SK-N-SH (cell line): Measurements from ENCODE around the gene KCNK18. TPM values are rescaled to one million over a fixed set of nuclear protein-coding genes. Genes with fewer than 3 reads are reported as not detected.
A peak's percentile ranks its signal among the peaks of the same experiment; 100 is the strongest.

ENCODE experiments used
- CTCF ChIA-PET: fragments of 300-600, 350-600 bp; formaldehyde crosslinking; extraction: SDS; loops from one replicate; lab custom pipeline; 2021; lab: Yijun Ruan, JAX
- POLR2A ChIA-PET: fragments of 350-600 bp; sonication (Branson Sonifier 250); formaldehyde crosslinking; extraction: SDS; loops from one replicate; lab custom pipeline; 2020; ENCODE audit warnings: antibody characterized with exemption, inconsistent platforms; lab: Yijun Ruan, JAX
- DNase-seq: peaks from one replicate; pipeline ENCODE4 v3.0.0; 2012
- H2AFZ ChIP-seq: fragments of 200-600 bp; sonication (generic); 2 replicates; pipeline ENCODE4 v1.8.1; 2016; ENCODE audit warnings: antibody characterized with exemption, mild to moderate bottlenecking, low read depth
- H3F3A ChIP-seq: fragments of 200-600 bp; sonication (generic); replicated peaks from 2 replicates; pipeline ENCODE3; 2016; ENCODE audit warnings: antibody characterized with exemption, mild to moderate bottlenecking; ENCODE audit not compliant: insufficient read depth
- H3K27ac ChIP-seq, 2 experiments: fragments of 200-500 bp in 1 of 2; fragments of 200-600 bp in 1 of 2; sonication (Bioruptor generic) in 1 of 2; sonication (generic), shearing (Covaris generic) in 1 of 2; 2 replicates each; pipeline versions ENCODE4 v1.5.1 to v1.6.1; 2014 to 2016; ENCODE audit warnings: low read depth in 2 of 2, inconsistent platforms in 1 of 2, low read length in 1 of 2, mild to moderate bottlenecking in 1 of 2, mixed read lengths in 1 of 2
- H3K27me3 ChIP-seq: fragments of 200-600 bp; sonication (generic), shearing (Covaris generic); 2 replicates; pipeline ENCODE4 v1.6.1; 2016; ENCODE audit warnings: mixed run types; ENCODE audit not compliant: insufficient read depth
- H3K36me3 ChIP-seq, 2 experiments: fragments of 200-500 bp in 1 of 2; fragments of 200-600 bp in 1 of 2; sonication (Bioruptor generic) in 1 of 2; sonication (generic) in 1 of 2; replicated peaks in 1 of 2; 2 replicates each; pipeline versions ENCODE3 to v1.5.1; 2014 to 2016; ENCODE audit warnings: low read length in 1 of 2, mild to moderate bottlenecking in 1 of 2; ENCODE audit not compliant: insufficient read depth in 2 of 2, control insufficient read depth in 1 of 2
- H3K4me1 ChIP-seq, 2 experiments: fragments of 200-500 bp in 1 of 2; fragments of 200-600 bp in 1 of 2; sonication (Bioruptor generic) in 1 of 2; sonication (generic), shearing (Covaris generic) in 1 of 2; 2 replicates each; pipeline versions ENCODE4 v1.5.1 to v1.6.1; 2014 to 2016; ENCODE audit warnings: low read depth in 1 of 2, low read length in 1 of 2, mixed run types in 1 of 2; ENCODE audit not compliant: insufficient read depth in 2 of 2, control insufficient read depth in 1 of 2
- H3K4me2 ChIP-seq: fragments of 200-600 bp; sonication (generic), shearing (Covaris generic); 2 replicates; pipeline ENCODE4 v1.6.1; 2017; ENCODE audit warnings: mixed run types
- H3K4me3 ChIP-seq, 2 experiments: fragments of 200-500 bp in 1 of 2; fragments of 200-600 bp in 1 of 2; sonication (Bioruptor generic) in 1 of 2; sonication (generic), shearing (Covaris generic) in 1 of 2; 2 replicates each; pipeline versions ENCODE4 v1.5.1 to v1.8.1; 2014 to 2016; ENCODE audit warnings: low read depth in 2 of 2, inconsistent platforms in 1 of 2, low read length in 1 of 2, mild to moderate bottlenecking in 1 of 2, mixed read lengths in 1 of 2, moderate library complexity in 1 of 2
- H3K79me2 ChIP-seq: fragments of 200-600 bp; sonication (generic); 2 replicates; pipeline ENCODE4 v1.8.1; 2017; ENCODE audit warnings: mild to moderate bottlenecking; ENCODE audit not compliant: insufficient read depth
- H3K9ac ChIP-seq: fragments of 200-600 bp; sonication (generic); 2 replicates; pipeline ENCODE4 v1.6.1; 2017; ENCODE audit warnings: mixed run types
- H3K9me2 ChIP-seq: fragments of 200-600 bp; sonication (generic); 2 replicates; pipeline ENCODE4 v1.6.1; 2017; ENCODE audit warnings: mixed run types
- H3K9me3 ChIP-seq: fragments of 200-600 bp; sonication (generic); 2 replicates; pipeline ENCODE4 v1.6.1; 2017; ENCODE audit warnings: mixed run types, mild to moderate bottlenecking, moderate library complexity
- H4K20me1 ChIP-seq: fragments of 200-600 bp; sonication (generic); 2 replicates; pipeline ENCODE4 v1.6.1; 2017; ENCODE audit warnings: mild to moderate bottlenecking, mixed run types; ENCODE audit not compliant: insufficient read depth
- CHD2 ChIP-seq: fragments of 150-350 bp; IDR thresholded peaks from 2 replicates; pipeline ENCODE4 v1.6.1; 2018; ENCODE audit warnings: low read length; ENCODE audit not compliant: partially characterized antibody
- EZH2phosphoT487 ChIP-seq: fragments of 200-600 bp; sonication (generic); IDR thresholded peaks from 2 replicates; pipeline ENCODE4 v1.6.1; 2017; ENCODE audit warnings: low read depth, mixed run types, mild to moderate bottlenecking, antibody characterized with exemption, moderate library complexity, borderline replicate concordance
- FOSL2 ChIP-seq: IDR thresholded peaks from 2 replicates; pipeline ENCODE4 v1.4.0; 2012; ENCODE audit warnings: low read depth, mild to moderate bottlenecking, moderate library complexity, borderline replicate concordance
- FOXJ3 ChIP-seq: sonication (generic); formaldehyde crosslinking; IDR thresholded peaks from 2 replicates; pipeline ENCODE4 v1.5.1; 2020; ENCODE audit warnings: mild to moderate bottlenecking, missing genetic modification reagents
- GABPA ChIP-seq: IDR thresholded peaks from 2 replicates; pipeline ENCODE4 v1.4.0; 2012; ENCODE audit warnings: low read depth, mild to moderate bottlenecking
- MAX ChIP-seq: IDR thresholded peaks from 2 replicates; pipeline ENCODE4 v1.4.0; 2012; ENCODE audit warnings: low read depth
- MXI1 ChIP-seq: IDR thresholded peaks from 2 replicates; pipeline ENCODE4 v1.6.1; 2012; ENCODE audit warnings: mild to moderate bottlenecking, low read depth, low read length, improper control_type of control experiment
- POLR2AphosphoS5 ChIP-seq: IDR thresholded peaks from 2 replicates; pipeline ENCODE4 v1.6.1; 2012; ENCODE audit warnings: low read depth, low read length
- RAD21 ChIP-seq: IDR thresholded peaks from 2 replicates; pipeline ENCODE4 v1.6.1; 2012; ENCODE audit warnings: mild to moderate bottlenecking, low read length
- RCOR1 ChIP-seq: fragments of 150-350 bp; IDR thresholded peaks from 2 replicates; pipeline ENCODE4 v1.6.1; 2017; ENCODE audit warnings: antibody characterized with exemption, low read length
- RFX5 ChIP-seq: IDR thresholded peaks from 2 replicates; pipeline ENCODE4 v1.6.1; 2012; ENCODE audit warnings: mild to moderate bottlenecking, improper control_type of control experiment, low read length
- SIN3A ChIP-seq: IDR thresholded peaks from 2 replicates; pipeline ENCODE4 v1.6.1; 2012; ENCODE audit warnings: low read depth, mild to moderate bottlenecking, low read length, moderate library complexity, borderline replicate concordance
- TAF1 ChIP-seq: IDR thresholded peaks from 2 replicates; pipeline ENCODE4 v1.6.1; 2012; ENCODE audit warnings: low read depth, mild to moderate bottlenecking, low read length, moderate library complexity, borderline replicate concordance
- TCF12 ChIP-seq: IDR thresholded peaks from 2 replicates; pipeline ENCODE4 v1.4.0; 2012
- YY1 ChIP-seq: IDR thresholded peaks from 2 replicates; pipeline ENCODE4 v1.4.0; 2012; ENCODE audit warnings: low read depth, mild to moderate bottlenecking
- WGBS: methylation state at CpG from one replicate; pipeline ENCODE4 v1.1.6; 2017; ENCODE audit warnings: low lambda C conversion rate; 5-methylcytosine and 5-hydroxymethylcytosine counted together
- polyA plus RNA-seq, 3 experiments: library from polyadenylated mRNA; depleted of rRNA; stranded (reverse); fragments of >200 nt; gene quantifications; 2 replicates each; pipeline ENCODE4 v1.2.3, GENCODE V29; 2012
- TF ChIP-seq, protein P1 (sequence below): fragments of 150-350 bp; IDR thresholded peaks from 2 replicates; pipeline ENCODE4 v1.6.1; 2016; ENCODE audit warnings: mild to moderate bottlenecking, low read depth, low read length

KCNK18 gene
- polyA plus RNA-seq, 1 of the 3 experiments (the other 2 are of a cell fraction): not detected

- TF ChIP-seq SIN3A: no peak
- TF ChIP-seq FOSL2: peak; percentile 23; the same call in 1 of the 2 replicates
- TF ChIP-seq GABPA: peak; percentile 50
Measured at GRCh38 chr10:117186832-117187615, 10.3 kb upstream of the KCNK18 start (continued).

GRCh38 chr10:117188371-117188770, 8.9 kb upstream of the KCNK18 start:
- H3K9me3 ChIP-seq: no peaks in the 10 kb centered on the region
- no peak overlapping the region for H3K27ac ChIP-seq
- no peak overlapping the region for H3K4me2 ChIP-seq
- TF ChIP-seq EZH2phosphoT487: no peak
- no peak for TF ChIP-seq MAX
- TF ChIP-seq YY1: no peak
- TF ChIP-seq TAF1: no peak
- no peak for TF ChIP-seq TCF12
- no peak for TF ChIP-seq FOXJ3 (CRISPR knock-in tag)
- no peak for TF ChIP-seq RCOR1
- TF ChIP-seq, protein P1, sequence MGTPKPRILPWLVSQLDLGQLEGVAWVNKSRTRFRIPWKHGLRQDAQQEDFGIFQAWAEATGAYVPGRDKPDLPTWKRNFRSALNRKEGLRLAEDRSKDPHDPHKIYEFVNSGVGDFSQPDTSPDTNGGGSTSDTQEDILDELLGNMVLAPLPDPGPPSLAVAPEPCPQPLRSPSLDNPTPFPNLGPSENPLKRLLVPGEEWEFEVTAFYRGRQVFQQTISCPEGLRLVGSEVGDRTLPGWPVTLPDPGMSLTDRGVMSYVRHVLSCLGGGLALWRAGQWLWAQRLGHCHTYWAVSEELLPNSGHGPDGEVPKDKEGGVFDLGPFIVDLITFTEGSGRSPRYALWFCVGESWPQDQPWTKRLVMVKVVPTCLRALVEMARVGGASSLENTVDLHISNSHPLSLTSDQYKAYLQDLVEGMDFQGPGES: no peak
- no peak for TF ChIP-seq MXI1
- no peak for TF ChIP-seq FOSL2
- TF ChIP-seq RAD21: no peak
- no peaks in the 10 kb centered on the region for H3K36me3 ChIP-seq
- no peak for DNase-seq
- no peak overlapping the region for H3K9ac ChIP-seq
- no peaks in the 10 kb centered on the region for H3K4me1 ChIP-seq
- no peak overlapping the region for H3K4me3 ChIP-seq
- ChIA-PET POLR2A (no interaction called here), CTCF (interaction anchor here (1.0 to 3.1 kb wide), 7 partner anchors 10 to 391 kb away, joined by 3 to 14 read pairs (median 5); no protein-coding TSS in a partner anchor)
- no peaks in the 10 kb centered on the region for H3K9me2 ChIP-seq
- no peaks in the 10 kb centered on the region for H3F3A ChIP-seq
- H3K79me2 ChIP-seq: no peaks in the 10 kb centered on the region
- 0 out of 2 replicates have a peak overlapping the region, but pooled peaks have one; percentile 13 for H2AFZ ChIP-seq
- 8% methylated on average over 2 of the region's 2 CpGs for WGBS
- H4K20me1 ChIP-seq: no peaks in the 10 kb centered on the region
- H3K27me3 ChIP-seq: no peaks in the 10 kb centered on the region

DNA sequence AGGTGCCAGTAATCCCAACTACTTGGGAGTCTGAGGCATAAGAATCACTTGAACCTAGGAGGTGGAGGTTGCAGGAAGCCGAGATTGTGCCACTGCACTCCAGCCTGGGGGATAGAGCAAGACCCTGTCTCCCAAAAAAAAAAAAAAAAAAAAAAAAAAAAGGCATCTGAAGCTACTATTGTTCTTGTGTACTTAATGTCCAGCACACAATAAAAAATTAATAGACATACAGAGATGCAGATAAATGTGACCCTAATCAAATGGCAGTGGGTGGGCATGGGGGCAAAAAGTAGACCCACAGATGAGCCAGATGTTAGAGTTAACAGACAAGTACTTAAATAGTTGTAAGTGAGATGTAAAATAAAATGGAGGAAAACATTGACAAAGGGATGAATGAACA, 7.7 kb upstream of the KCNK18 start:
- CTCF ChIA-PET: interaction anchor here (1.2 to 1.4 kb wide), 4 partner anchors 8 to 401 kb away, joined by 4 to 9 read pairs (median 5); no protein-coding TSS in a partner anchor
- no peak for TF ChIP-seq CHD2
- TF ChIP-seq POLR2AphosphoS5: no peak
- TF ChIP-seq RCOR1: no peak
- TF ChIP-seq RFX5: no peak
- TF ChIP-seq, all 33 proteins: peak for 0
- no peak for DNase-seq
- Histone ChIP-seq H4K20me1 (no peaks in the 10 kb centered on the region), H3K27me3 (no peaks in the 10 kb centered on the region), H3K9me3 (no peaks in the 10 kb centered on the region), H3K79me2 (no peaks in the 10 kb centered on the region), H3F3A (no peaks in the 10 kb centered on the region), H3K36me3 (no peaks in the 10 kb centered on the region), H3K9me2 (no peaks in the 10 kb centered on the region), H3K4me1 (no peaks in the 10 kb centered on the region), H3K27ac (no peak overlapping the region), H3K4me2 (no peak overlapping the region), H2AFZ (no peak overlapping the region), H3K9ac (no peak overlapping the region), H3K4me3 (no peak overlapping the region)
- POLR2A ChIA-PET: no interaction called here
- 0% methylated on average over 1 of the region's 1 CpG for WGBS
